ENCODE measurements around the gene PRPF19. TPM values are rescaled to one million over a fixed set of nuclear protein-coding genes. Genes with fewer than 3 reads are reported as not detected.

The PRPF19 gene
- total RNA-seq (2022): 128 and 129 TPM in 2 replicates
- Bru-seq, nascent RNA: percentile 89 among the genes with signal in this experiment
- percentile 89 among the genes with signal in this experiment for BruChase-seq, experiment 1, labeled RNA remaining after a 6-hour chase
- percentile 83 among the genes with signal in this experiment for BruChase-seq, experiment 2, labeled RNA remaining after a 2-hour chase
- long read RNA-seq, partial matches to known transcripts: 0 of 8 reads
- long read RNA-seq, other reads (novel, unspliced or antisense): 7 of 8 reads

GRCh38 chr11:60906132-60906972 is at the start of gene PRPF19:
Gene PRPF19, minus strand, starts transcription at chr11:60906585. Its CDS starts 203 bp downstream, at chr11:60906382.
- Mint-ChIP-seq H3K4me3 (ENCODE audit: low read depth, unreplicated experiment) (peak within 1 kb of the TSS; percentile 98), H3K27ac (ENCODE audit: unreplicated experiment) (peak within 1 kb of the TSS; percentile 41), H3K9me3 (ENCODE audit: low read depth, unreplicated experiment) (no peaks in the 10 kb centered on the region), H3K36me3 (ENCODE audit: insufficient read depth, unreplicated experiment) (peaks cover 24% of the 10 kb centered on the region), H3K4me1 (ENCODE audit: low read depth, unreplicated experiment) (peaks cover 21% of the 10 kb centered on the region), H3K27me3 (ENCODE audit: unreplicated experiment) (peaks cover 38% of the 10 kb centered on the region)
- BruUV-seq (replicated peaks): no TSS peak
- no peak for TF ChIP-seq CTCF (IDR thresholded peaks at IDR 0.05; ENCODE audit: unreplicated experiment)
- intact Hi-C loops (cut with micrococcal nuclease; ENCODE audit: unreplicated experiment): no loop called here
- DNase-seq: peak; percentile 97
- CTCF ChIA-PET: interaction anchor here (0.6 to 1.5 kb wide), 4 partner anchors 7 to 1038 kb away, joined by 3 to 10 read pairs (median 4); partner anchors contain the start of gene TMEM109

GRCh38 chr11:60955571-60955970 is 49.2 kb upstream of the PRPF19 start:
- Mint-ChIP-seq H3K27me3 (ENCODE audit: unreplicated experiment) (peaks cover 33% of the 10 kb centered on the region), H3K27ac (ENCODE audit: unreplicated experiment) (no peak overlapping the region), H3K4me3 (ENCODE audit: low read depth, unreplicated experiment) (no peak overlapping the region), H3K9me3 (ENCODE audit: low read depth, unreplicated experiment) (no peaks in the 10 kb centered on the region), H3K36me3 (ENCODE audit: insufficient read depth, unreplicated experiment) (peaks cover 4% of the 10 kb centered on the region), H3K4me1 (ENCODE audit: low read depth, unreplicated experiment) (peaks cover 8% of the 10 kb centered on the region)
- CTCF ChIA-PET: no interaction called here
- TF ChIP-seq CTCF (IDR thresholded peaks at IDR 0.05; ENCODE audit: unreplicated experiment): no peak
- DNase-seq: no peak
- BruUV-seq (replicated peaks): no TSS peak
- intact Hi-C loops (cut with micrococcal nuclease; ENCODE audit: unreplicated experiment): no loop called here

GRCh38 chr11:60954421-60954820 is 48.0 kb upstream of the PRPF19 start:
- no TSS peak for BruUV-seq (replicated peaks)
- Mint-ChIP-seq H3K4me3 (ENCODE audit: low read depth, unreplicated experiment) (no peak overlapping the region), H3K27me3 (ENCODE audit: unreplicated experiment) (peaks cover 21% of the 10 kb centered on the region), H3K9me3 (ENCODE audit: low read depth, unreplicated experiment) (no peaks in the 10 kb centered on the region), H3K36me3 (ENCODE audit: insufficient read depth, unreplicated experiment) (peaks cover 4% of the 10 kb centered on the region), H3K27ac (ENCODE audit: unreplicated experiment) (no peak overlapping the region), H3K4me1 (ENCODE audit: low read depth, unreplicated experiment) (peaks cover 8% of the 10 kb centered on the region)
- no peak for TF ChIP-seq CTCF (IDR thresholded peaks at IDR 0.05; ENCODE audit: unreplicated experiment)
- intact Hi-C loops (cut with micrococcal nuclease; ENCODE audit: unreplicated experiment): no loop called here
- no peak for DNase-seq
- CTCF ChIA-PET: interaction anchor here (0.5 kb wide), 1 partner anchor 11 kb away, joined by 5 read pairs; no protein-coding TSS in a partner anchor

- no peak for TF ChIP-seq CTCF (IDR thresholded peaks at IDR 0.05; ENCODE audit: unreplicated experiment)
- DNase-seq: no peak
- peaks cover 16% of the 10 kb centered on the region for H3K27me3 Mint-ChIP-seq (ENCODE audit: unreplicated experiment)
- no TSS peak for BruUV-seq (replicated peaks)
- H3K36me3 Mint-ChIP-seq (ENCODE audit: insufficient read depth, unreplicated experiment): peaks cover 4% of the 10 kb centered on the region
- H3K9me3 Mint-ChIP-seq (ENCODE audit: low read depth, unreplicated experiment): no peaks in the 10 kb centered on the region
- CTCF ChIA-PET: interaction anchor here (0.5 to 0.7 kb wide), 2 partner anchors 11 to 204 kb away, joined by 3 to 5 read pairs; no protein-coding TSS in a partner anchor
- no peak overlapping the region for H3K4me3 Mint-ChIP-seq (ENCODE audit: low read depth, unreplicated experiment)
- peaks cover 8% of the 10 kb centered on the region for H3K4me1 Mint-ChIP-seq (ENCODE audit: low read depth, unreplicated experiment)
- intact Hi-C loops (cut with micrococcal nuclease; ENCODE audit: unreplicated experiment): no loop called here
- H3K27ac Mint-ChIP-seq (ENCODE audit: unreplicated experiment): no peak overlapping the region
Measured at GRCh38 chr11:60953781-60954180, 47.4 kb upstream of the PRPF19 start.
